Spleen (tissue), 11 donors: Measurements from ENCODE around the gene DCUN1D3. TPM values are rescaled to one million over a fixed set of nuclear protein-coding genes. Genes with fewer than 3 reads are reported as not detected.

Experiments
- DNase-seq: peaks from one replicate; pipeline ENCODE4 v3.0.0-alpha.2; 2020
- H3K27ac ChIP-seq, 8 donors: fragments of 200-600 bp; sonication (generic) in 7 of 8; 1 replicate in 4 of 8; 2 replicates in 4 of 8; pipeline versions ENCODE4 v1.5.0 to v1.8.0; 2016 to 2021; ENCODE audit warnings: inconsistent platforms in 4 of 8, mild to moderate bottlenecking in 4 of 8, moderate library complexity in 1 of 8
- H3K27me3 ChIP-seq, 7 donors: fragments of 200-600 bp; sonication (generic) in 6 of 7; replicated peaks in 1 of 7; 1 replicate in 4 of 7; 2 replicates in 3 of 7; pipeline versions ENCODE4 v1.5.0 to v1.8.0; 2016 to 2021; ENCODE audit warnings: inconsistent platforms in 3 of 7, mild to moderate bottlenecking in 1 of 7
- H3K36me3 ChIP-seq, 6 donors: fragments of 200-600 bp; sonication (generic) in 5 of 6; 1 replicate in 4 of 6; 2 replicates in 2 of 6; pipeline versions ENCODE4 v1.5.0 to v1.8.0; 2016 to 2021; ENCODE audit warnings: inconsistent platforms in 2 of 6
- H3K4me1 ChIP-seq, 6 donors: fragments of 200-600 bp; sonication (generic) in 5 of 6; 1 replicate in 3 of 6; 2 replicates in 3 of 6; pipeline versions ENCODE4 v1.5.0 to v1.8.0; 2016 to 2021; ENCODE audit warnings: inconsistent platforms in 3 of 6
- H3K4me3 ChIP-seq, 8 donors: fragments of 200-600 bp; sonication (generic) in 7 of 8; 1 replicate in 4 of 8; 2 replicates in 4 of 8; pipeline versions ENCODE4 v1.5.0 to v1.8.0; 2016 to 2021; ENCODE audit warnings: inconsistent platforms in 4 of 8, mild to moderate bottlenecking in 4 of 8, moderate library complexity in 2 of 8
- H3K9me3 ChIP-seq, 8 donors: fragments of 200-600 bp; sonication (generic) in 7 of 8; 1 replicate in 4 of 8; 2 replicates in 4 of 8; pipeline versions ENCODE4 v1.5.0 to v1.8.0; 2016 to 2021; ENCODE audit warnings: inconsistent platforms in 4 of 8
- POLR2A ChIP-seq, 3 donors: fragments of 450-650 bp; IDR thresholded peaks; one replicate each; pipeline ENCODE4 v1.5.1; 2017; ENCODE audit warnings: antibody characterized with exemption in 3 of 3, mild to moderate bottlenecking in 1 of 3
- POLR2AphosphoS5 ChIP-seq, 3 donors: sonication (generic); formaldehyde crosslinking; IDR thresholded peaks; one replicate each; pipeline ENCODE4 v1.5.1; 2017; ENCODE audit warnings: antibody characterized with exemption in 3 of 3
- WGBS, 5 donors: extraction: QIAGEN DNeasy Blood & Tissue Kit in 3 of 5; methylation state at CpG; one replicate each; pipeline versions ENCODE4 v1.1.5 to v1.1.7; 2013 to 2018; 5-methylcytosine and 5-hydroxymethylcytosine counted together
- intact Hi-C: fragments of 100-400 bp; cut with DNase I; formaldehyde crosslinking; loops from one replicate; pipeline ENCODE4 v1.15.0; 2023; ENCODE audit warnings: low total_unique reads
- polyA plus RNA-seq, 3 donors: library from polyadenylated mRNA; stranded (reverse); fragments of 200-250 nt; gene quantifications; one replicate each; pipeline ENCODE4 v1.2.1, GENCODE V29; 2013
- total RNA-seq, 7 donors: library from RNA; depleted of rRNA in 3 of 7; stranded (reverse); fragments of >200 nt in 3 of 7; fragmentation: NEBNext Ultra II Directional in 4 of 7; extraction: Animal tissue kit (Norgen Biotek cat#: 25700) in 4 of 7; gene quantifications; one replicate each; pipeline versions ENCODE4 v1.1.0 to v1.2.1, GENCODE V29; 2016 to 2021
- TF ChIP-seq, protein P1 (sequence below), 11 experiments: fragments of 200-600 bp in 7 of 11; fragments of 450-650 bp in 4 of 11; sonication (generic) in 4 of 11; IDR thresholded peaks in 8 of 11; conservative IDR thresholded peaks in 3 of 11; 1 replicate in 7 of 11; 2 replicates in 4 of 11; pipeline versions ENCODE4 v1.4.0 to v1.8.0; 2016 to 2021; ENCODE audit warnings: antibody characterized with exemption in 11 of 11, inconsistent platforms in 4 of 11, mild to moderate bottlenecking in 1 of 11
- donor health status: healthy with polysubstance abuse.
- donor health status: DM: no; HTN: no; CAD: no; lungs with moderate emphysema.
- donor health status: DM: no; HTN: no; CAD: no.
- donor health status: Bipolar disorder and iron deficiency.
- donor health status: healthy.
- donor health status: DM: no; HTN: no; CAD: no.
- donor health status: DM: yes; HTN: yes; CAD: no.

DCUN1D3 gene
- total and polyA plus RNA-seq, 10 donors = 1.0 to 13.7 (median 7.8) TPM

DNA sequence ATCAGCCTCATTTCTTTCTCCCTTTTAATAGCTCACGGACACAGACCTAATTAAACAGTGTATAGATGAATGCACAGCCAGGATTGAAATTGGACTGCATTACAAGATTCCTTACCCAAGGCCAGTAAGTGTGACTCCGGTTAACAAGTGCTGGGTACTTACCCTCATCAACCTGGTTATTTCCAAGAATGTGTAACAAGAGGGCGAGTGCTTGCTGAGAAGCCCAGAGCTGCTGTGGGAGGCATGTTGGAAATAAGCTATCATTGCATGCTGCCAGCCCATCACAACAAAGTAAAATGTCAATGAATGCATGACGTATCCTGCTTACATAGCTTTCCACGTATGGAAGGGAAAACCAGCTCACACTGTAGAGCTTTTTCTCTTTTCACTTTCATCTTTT lies 19.9 kb upstream of the DCUN1D3 start:
- 88 to 93% (median 90%) methylated on average over 5 of the region's 5 CpGs for WGBS, 5 donors
- intact Hi-C loops = no loop called here
- no peak for TF ChIP-seq POLR2AphosphoS5 (IDR thresholded peaks at IDR 0.05)
- TF ChIP-seq, protein P1, sequence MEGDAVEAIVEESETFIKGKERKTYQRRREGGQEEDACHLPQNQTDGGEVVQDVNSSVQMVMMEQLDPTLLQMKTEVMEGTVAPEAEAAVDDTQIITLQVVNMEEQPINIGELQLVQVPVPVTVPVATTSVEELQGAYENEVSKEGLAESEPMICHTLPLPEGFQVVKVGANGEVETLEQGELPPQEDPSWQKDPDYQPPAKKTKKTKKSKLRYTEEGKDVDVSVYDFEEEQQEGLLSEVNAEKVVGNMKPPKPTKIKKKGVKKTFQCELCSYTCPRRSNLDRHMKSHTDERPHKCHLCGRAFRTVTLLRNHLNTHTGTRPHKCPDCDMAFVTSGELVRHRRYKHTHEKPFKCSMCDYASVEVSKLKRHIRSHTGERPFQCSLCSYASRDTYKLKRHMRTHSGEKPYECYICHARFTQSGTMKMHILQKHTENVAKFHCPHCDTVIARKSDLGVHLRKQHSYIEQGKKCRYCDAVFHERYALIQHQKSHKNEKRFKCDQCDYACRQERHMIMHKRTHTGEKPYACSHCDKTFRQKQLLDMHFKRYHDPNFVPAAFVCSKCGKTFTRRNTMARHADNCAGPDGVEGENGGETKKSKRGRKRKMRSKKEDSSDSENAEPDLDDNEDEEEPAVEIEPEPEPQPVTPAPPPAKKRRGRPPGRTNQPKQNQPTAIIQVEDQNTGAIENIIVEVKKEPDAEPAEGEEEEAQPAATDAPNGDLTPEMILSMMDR (IDR thresholded peaks at IDR 0.05 in 8 of 11, conservative IDR thresholded peaks at IDR 0.05 in 3 of 11) = no peak
- TF ChIP-seq POLR2A (IDR thresholded peaks at IDR 0.05) = no peak
- no peak for DNase-seq
- no peaks in the 10 kb centered on the region for H3K27me3 ChIP-seq
- no peak overlapping the region for H3K27ac ChIP-seq
- peaks cover 0 to 16% (median 0%) of the 10 kb centered on the region in 6 donors for H3K4me1 ChIP-seq
- H3K9me3 ChIP-seq = no peaks in the 10 kb centered on the region
- H3K36me3 ChIP-seq = peaks cover 0 to 84% (median 7%) of the 10 kb centered on the region in 6 donors
- H3K4me3 ChIP-seq = no peak overlapping the region

DNA sequence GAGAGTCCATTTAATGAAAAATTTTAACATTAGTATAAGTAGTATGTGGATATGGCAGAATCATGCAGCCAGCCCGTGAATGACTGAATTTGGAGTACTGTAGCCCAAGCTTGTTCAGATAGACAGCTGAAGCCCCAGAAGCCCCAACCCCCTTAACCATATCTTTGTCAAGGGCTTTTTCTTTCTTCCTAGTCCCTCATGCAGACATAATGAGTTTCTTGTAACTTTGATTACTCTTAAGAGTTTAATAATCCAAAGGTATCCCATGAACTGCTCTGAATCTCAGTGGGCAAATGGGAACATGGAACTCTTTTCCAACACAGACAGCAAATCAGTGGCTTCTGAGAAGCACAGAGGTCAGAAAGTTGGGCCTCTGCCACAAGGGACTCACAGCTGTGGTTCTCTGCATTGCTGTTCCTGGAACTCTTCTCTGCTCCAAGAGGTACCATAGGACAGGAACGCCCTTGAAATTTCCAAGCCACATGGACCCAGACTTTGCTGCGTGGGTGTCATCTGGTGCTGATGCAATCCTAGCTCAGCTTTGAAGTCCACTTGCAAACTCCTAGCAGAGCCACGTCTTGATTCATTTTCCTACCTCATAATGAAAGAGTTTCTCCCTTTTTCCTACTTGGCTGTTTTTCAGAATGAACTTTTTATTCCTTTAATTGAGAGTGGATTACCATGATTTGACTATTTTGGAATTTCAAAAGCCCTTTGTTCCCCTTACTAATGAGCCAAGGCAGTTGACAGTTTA lies 18.5 kb upstream of the DCUN1D3 start:
- no peak overlapping the region for H3K4me3 ChIP-seq
- peak overlapping the region in 5 of 8 donors; percentile 1 to 55 (median 20) for H3K27ac ChIP-seq
- intact Hi-C loops = no loop called here
- TF ChIP-seq POLR2AphosphoS5 (IDR thresholded peaks at IDR 0.05) (peak in 1 of 3 donors; percentile 16), POLR2A (IDR thresholded peaks at IDR 0.05) (no peak)
- H3K27me3 ChIP-seq = no peaks in the 10 kb centered on the region
- 72 to 84% (median 77%) methylated on average over 4 of the region's 4 CpGs for WGBS, 5 donors
- no peaks in the 10 kb centered on the region for H3K9me3 ChIP-seq
- peaks cover 0 to 70% (median 3%) of the 10 kb centered on the region in 6 donors for H3K36me3 ChIP-seq
- peaks cover 0 to 26% (median 0%) of the 10 kb centered on the region in 6 donors for H3K4me1 ChIP-seq
- no peak for DNase-seq

DNA sequence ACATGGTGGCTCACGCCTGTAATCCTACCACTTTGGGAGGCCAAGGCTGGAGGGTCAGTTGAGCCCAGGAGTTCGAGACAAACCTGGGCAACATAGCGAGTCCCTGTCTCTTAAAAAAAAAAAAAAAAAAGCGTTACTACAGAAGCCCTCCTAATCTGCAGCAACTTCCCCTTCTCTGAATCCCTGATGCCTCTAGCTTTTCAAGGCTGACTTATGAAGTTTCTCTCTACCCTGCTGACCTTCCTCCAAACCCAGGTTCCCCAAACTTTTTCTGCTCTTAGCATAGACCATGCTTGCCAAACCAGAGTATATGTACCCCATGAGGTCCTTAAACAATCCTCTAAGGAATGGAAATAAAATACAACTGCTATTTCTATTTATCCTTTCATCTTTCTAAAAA lies 16.8 kb upstream of the DCUN1D3 start:
- WGBS, 5 donors = 45 to 73% (median 64%) methylated on average over 4 of the region's 4 CpGs
- H3K27ac ChIP-seq = no peak overlapping the region
- intact Hi-C loops = no loop called here
- TF ChIP-seq, protein P1 (IDR thresholded peaks at IDR 0.05 in 8 of 11, conservative IDR thresholded peaks at IDR 0.05 in 3 of 11) = no peak
- no peak for TF ChIP-seq POLR2A (IDR thresholded peaks at IDR 0.05)
- no peaks in the 10 kb centered on the region for H3K27me3 ChIP-seq
- no peaks in the 10 kb centered on the region for H3K9me3 ChIP-seq
- H3K4me1 ChIP-seq = peaks cover 0 to 43% (median 6%) of the 10 kb centered on the region in 6 donors
- no peak for DNase-seq
- H3K4me3 ChIP-seq = no peak overlapping the region
- H3K36me3 ChIP-seq = peaks cover 0 to 54% (median 3%) of the 10 kb centered on the region in 6 donors

DNA sequence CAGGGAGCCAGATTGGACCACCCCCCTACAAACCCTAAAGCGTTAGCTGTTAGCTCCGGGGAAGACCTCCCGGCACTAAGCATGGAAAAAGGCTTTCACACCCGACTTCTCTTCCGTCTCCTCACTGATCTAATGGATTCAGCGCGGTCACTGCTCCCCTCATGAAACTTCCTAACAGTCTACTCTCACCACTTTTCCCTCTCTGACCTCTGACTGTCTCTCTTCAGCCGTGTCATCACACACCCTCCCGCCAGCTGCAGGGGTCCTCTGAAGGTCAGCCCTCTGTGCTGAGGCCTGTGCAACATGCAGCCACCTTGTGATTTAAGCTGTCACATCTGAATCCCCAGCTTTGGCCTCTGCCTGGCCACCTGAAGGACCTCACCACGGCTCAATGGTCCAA lies 16.1 kb upstream of the DCUN1D3 start:
- Histone ChIP-seq H3K4me3 (no peak overlapping the region), H3K27me3 (no peaks in the 10 kb centered on the region), H3K9me3 (no peaks in the 10 kb centered on the region), H3K27ac (no peak overlapping the region), H3K36me3 (peaks cover 0 to 51% (median 3%) of the 10 kb centered on the region in 6 donors), H3K4me1 (peaks cover 2 to 50% (median 13%) of the 10 kb centered on the region in 6 donors)
- intact Hi-C loops = no loop called here
- no peak for DNase-seq
- 93 to 98% (median 96%) methylated on average over 10 of the region's 10 CpGs for WGBS, 5 donors
- no peak for TF ChIP-seq POLR2AphosphoS5 (IDR thresholded peaks at IDR 0.05)
- TF ChIP-seq, protein P1 (IDR thresholded peaks at IDR 0.05 in 8 of 11, conservative IDR thresholded peaks at IDR 0.05 in 3 of 11) = no peak
- TF ChIP-seq POLR2A (IDR thresholded peaks at IDR 0.05) = no peak
